ENCODE data around the gene TMCC3.

DNA sequence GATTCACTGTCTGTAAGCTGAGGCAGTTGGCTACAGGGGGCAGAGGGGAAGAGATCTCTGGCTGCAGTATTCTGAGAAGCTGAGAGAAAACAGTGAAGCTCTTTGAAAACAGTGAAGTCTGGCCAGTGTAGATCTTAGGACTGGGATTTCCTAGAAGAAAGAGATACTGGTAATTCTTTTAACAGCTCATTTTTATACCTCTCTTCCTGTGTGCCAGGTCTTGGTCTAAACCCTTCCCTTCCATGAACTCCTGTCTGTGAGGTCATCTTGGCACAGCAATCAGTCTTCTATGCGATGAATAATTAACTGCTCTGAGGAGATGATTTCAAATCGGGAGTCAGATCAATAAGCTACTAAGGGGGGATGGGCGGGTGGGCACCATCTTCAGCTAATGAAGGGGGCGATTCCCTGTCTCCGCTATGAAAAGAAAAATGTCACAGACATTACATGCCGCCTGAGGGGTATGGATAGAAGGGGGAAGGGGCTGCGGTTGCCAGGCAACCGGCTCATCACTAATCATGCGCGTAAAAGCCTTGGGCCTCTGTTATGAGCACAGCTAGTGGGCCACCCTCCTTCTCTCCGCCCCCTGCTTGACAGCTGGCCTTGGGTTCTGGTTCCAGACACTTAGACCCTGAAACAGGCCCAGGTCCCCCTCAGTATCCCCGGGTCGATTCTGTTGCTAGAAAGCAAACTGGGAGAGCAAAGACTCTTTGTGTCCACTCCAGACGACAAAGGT lies 115.4 kb downstream of the TMCC3 start:
- TF ChIP-seq, protein P1, sequence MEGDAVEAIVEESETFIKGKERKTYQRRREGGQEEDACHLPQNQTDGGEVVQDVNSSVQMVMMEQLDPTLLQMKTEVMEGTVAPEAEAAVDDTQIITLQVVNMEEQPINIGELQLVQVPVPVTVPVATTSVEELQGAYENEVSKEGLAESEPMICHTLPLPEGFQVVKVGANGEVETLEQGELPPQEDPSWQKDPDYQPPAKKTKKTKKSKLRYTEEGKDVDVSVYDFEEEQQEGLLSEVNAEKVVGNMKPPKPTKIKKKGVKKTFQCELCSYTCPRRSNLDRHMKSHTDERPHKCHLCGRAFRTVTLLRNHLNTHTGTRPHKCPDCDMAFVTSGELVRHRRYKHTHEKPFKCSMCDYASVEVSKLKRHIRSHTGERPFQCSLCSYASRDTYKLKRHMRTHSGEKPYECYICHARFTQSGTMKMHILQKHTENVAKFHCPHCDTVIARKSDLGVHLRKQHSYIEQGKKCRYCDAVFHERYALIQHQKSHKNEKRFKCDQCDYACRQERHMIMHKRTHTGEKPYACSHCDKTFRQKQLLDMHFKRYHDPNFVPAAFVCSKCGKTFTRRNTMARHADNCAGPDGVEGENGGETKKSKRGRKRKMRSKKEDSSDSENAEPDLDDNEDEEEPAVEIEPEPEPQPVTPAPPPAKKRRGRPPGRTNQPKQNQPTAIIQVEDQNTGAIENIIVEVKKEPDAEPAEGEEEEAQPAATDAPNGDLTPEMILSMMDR (IDR thresholded peaks at IDR 0.05), result no peak
- no peak for TF ChIP-seq POLR2AphosphoS5 (IDR thresholded peaks at IDR 0.05)
- TF ChIP-seq POLR2A (IDR thresholded peaks at IDR 0.05), result no peak
- no peak for TF ChIP-seq EP300 (IDR thresholded peaks at IDR 0.05)

Measured in stomach (tissue), 4 donors.